Activated B cell treated with CpG ODN at 0.5 μM for 24 hours (primary cell): ENCODE data around the gene PLA2G3. TPM values are rescaled to one million over a fixed set of nuclear protein-coding genes. Genes with fewer than 3 reads are reported as not detected.

Source experiments
- ATAC-seq: fragments of 200-7000 bp; cut with Tn5 transposase; one replicate; pipeline ENCODE4 v1.10.0; 2021; ENCODE audit warnings: low read depth, mild to moderate bottlenecking, moderate library complexity
- CTCF ChIA-PET: fragments of 350-600 bp; sonication (Branson Sonifier 250); formaldehyde crosslinking; loops from one replicate; lab custom pipeline; 2021; ENCODE audit warnings: antibody characterized with exemption; lab: Charles Lee
- POLR2A ChIA-PET: fragments of 350-600 bp; sonication (Branson Sonifier 250); formaldehyde crosslinking; loops from one replicate; lab custom pipeline; 2021; ENCODE audit warnings: antibody characterized with exemption; lab: Charles Lee
- DNase-seq: peaks from one replicate; pipeline ENCODE4 v3.0.0; 2022
- H3K27ac Mint-ChIP-seq: one replicate; pipeline ENCODE4 v1.8.0; 2020; ENCODE audit warnings: mixed read lengths
- H3K27me3 Mint-ChIP-seq: one replicate; pipeline ENCODE4 v1.8.0; 2021; ENCODE audit warnings: mixed read lengths
- H3K36me3 Mint-ChIP-seq: one replicate; pipeline ENCODE4 v1.8.0; 2021; ENCODE audit warnings: low read depth, mixed read lengths
- H3K4me1 Mint-ChIP-seq: one replicate; pipeline ENCODE4 v1.8.0; 2021; ENCODE audit warnings: mixed read lengths
- H3K4me3 Mint-ChIP-seq: one replicate; pipeline ENCODE4 v1.8.0; 2020; ENCODE audit warnings: mild to moderate bottlenecking, mixed read lengths
- H3K9me3 Mint-ChIP-seq: one replicate; pipeline ENCODE4 v1.8.0; 2020; ENCODE audit warnings: mixed read lengths
- intact Hi-C: fragments of 100-400 bp; cut with micrococcal nuclease; formaldehyde crosslinking; loops from one replicate; pipeline ENCODE4 v1.15.1; 2024
- total RNA-seq: library from RNA; stranded (reverse); gene quantifications from 2 replicates; pipeline ENCODE4 v1.2.3, GENCODE V29; 2022
- TF ChIP-seq, protein P1 (sequence below): fragments of 200-600 bp; IDR thresholded peaks from one replicate; pipeline ENCODE4 v1.8.0; 2022; ENCODE audit warnings: antibody characterized with exemption, mild to moderate bottlenecking

Gene PLA2G3
- total RNA-seq, 1 donor from 2014 or later, result not detected

DNA sequence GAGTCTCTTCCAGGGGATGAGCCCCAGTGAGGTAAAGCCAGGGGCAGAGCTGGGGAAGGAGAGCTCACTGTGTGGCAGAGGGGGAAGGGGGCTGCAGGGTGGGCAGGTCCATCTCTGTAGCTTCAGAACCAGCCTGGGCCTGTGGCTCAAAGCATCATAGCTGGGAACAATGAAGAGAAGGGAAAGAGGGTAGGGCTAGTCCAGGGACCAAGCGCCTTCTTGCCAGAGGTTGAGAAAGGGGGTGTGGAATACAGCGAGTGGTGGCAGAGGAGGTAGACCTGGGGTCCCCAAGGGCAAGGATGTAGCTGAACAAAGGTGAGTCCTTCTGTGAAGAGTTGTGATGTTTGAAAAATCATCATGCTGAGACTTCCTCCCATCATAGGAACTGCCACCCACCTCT is 1.2 kb upstream of the PLA2G3 start:
- ATAC-seq, result no peak
- TF ChIP-seq, protein P1, sequence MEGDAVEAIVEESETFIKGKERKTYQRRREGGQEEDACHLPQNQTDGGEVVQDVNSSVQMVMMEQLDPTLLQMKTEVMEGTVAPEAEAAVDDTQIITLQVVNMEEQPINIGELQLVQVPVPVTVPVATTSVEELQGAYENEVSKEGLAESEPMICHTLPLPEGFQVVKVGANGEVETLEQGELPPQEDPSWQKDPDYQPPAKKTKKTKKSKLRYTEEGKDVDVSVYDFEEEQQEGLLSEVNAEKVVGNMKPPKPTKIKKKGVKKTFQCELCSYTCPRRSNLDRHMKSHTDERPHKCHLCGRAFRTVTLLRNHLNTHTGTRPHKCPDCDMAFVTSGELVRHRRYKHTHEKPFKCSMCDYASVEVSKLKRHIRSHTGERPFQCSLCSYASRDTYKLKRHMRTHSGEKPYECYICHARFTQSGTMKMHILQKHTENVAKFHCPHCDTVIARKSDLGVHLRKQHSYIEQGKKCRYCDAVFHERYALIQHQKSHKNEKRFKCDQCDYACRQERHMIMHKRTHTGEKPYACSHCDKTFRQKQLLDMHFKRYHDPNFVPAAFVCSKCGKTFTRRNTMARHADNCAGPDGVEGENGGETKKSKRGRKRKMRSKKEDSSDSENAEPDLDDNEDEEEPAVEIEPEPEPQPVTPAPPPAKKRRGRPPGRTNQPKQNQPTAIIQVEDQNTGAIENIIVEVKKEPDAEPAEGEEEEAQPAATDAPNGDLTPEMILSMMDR, result no peak
- intact Hi-C loops, result no loop called here
- peaks cover 11% of the 10 kb centered on the region for H3K27me3 Mint-ChIP-seq
- peaks cover 4% of the 10 kb centered on the region for H3K9me3 Mint-ChIP-seq
- ChIA-PET POLR2A (no interaction called here), CTCF (no interaction called here)
- no peaks in the 10 kb centered on the region for H3K4me1 Mint-ChIP-seq
- no peak for DNase-seq
- H3K27ac Mint-ChIP-seq, result no peak overlapping the region
- no peak overlapping the region for H3K4me3 Mint-ChIP-seq
- no peaks in the 10 kb centered on the region for H3K36me3 Mint-ChIP-seq

DNA sequence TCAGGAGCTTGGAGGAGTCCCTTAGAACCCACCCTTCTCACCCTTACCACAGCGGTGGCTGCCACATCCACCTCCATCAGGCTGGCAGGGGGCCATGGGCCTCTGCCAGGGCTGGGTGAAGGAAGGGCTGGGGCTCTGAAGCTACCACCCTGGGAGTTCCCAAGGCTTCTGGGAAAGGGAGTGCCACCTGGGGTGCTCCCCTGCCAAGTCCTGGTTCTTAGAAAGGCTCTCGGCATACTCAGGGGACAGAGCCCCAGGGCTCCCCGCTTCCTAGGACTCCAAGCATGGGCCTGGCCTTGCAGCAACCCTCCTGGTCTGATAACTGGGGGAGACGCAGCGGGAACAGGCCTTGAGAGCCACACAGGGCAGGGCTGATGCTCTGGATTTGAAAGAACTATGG is 438 bp upstream of the PLA2G3 start:
- CTCF ChIA-PET, result no interaction called here
- TF ChIP-seq, protein P1, result no peak
- Mint-ChIP-seq H3K4me1 (no peaks in the 10 kb centered on the region), H3K27ac (no peak overlapping the region), H3K4me3 (no peak overlapping the region), H3K27me3 (peaks cover 11% of the 10 kb centered on the region), H3K36me3 (no peaks in the 10 kb centered on the region), H3K9me3 (peaks cover 3% of the 10 kb centered on the region)
- DNase-seq, result no peak
- POLR2A ChIA-PET, result no interaction called here
- intact Hi-C loops, result no loop called here
- no peak for ATAC-seq

DNA sequence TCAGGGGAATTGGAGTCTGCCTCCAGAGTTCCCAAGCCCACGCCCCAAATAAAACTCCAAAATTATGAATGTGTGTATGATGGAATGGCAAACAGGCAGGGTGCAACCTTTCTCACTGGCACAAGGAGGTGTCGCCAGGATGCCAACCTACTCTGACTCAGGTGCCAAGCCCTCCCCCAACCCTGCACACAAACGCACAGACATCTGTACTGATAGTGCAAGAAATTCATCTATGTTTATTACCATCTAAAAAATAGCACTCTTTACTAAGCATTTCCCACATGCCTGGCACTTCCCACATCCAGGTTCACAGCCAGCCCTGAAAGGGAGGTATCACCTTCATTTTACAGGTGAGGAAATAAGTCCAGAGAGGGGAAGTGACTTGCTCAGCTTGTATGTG is 1.2 kb downstream of the PLA2G3 start:
- ChIA-PET POLR2A (no interaction called here), CTCF (interaction anchor here (0.6 kb wide), 1 partner anchor 26 kb away, joined by 4 read pairs; no protein-coding TSS in a partner anchor)
- Mint-ChIP-seq H3K27ac (no peak overlapping the region), H3K9me3 (no peaks in the 10 kb centered on the region), H3K27me3 (peaks cover 11% of the 10 kb centered on the region), H3K36me3 (no peaks in the 10 kb centered on the region), H3K4me1 (no peaks in the 10 kb centered on the region), H3K4me3 (no peak overlapping the region)
- no peak for ATAC-seq
- DNase-seq, result no peak
- intact Hi-C loops, result no loop called here
- TF ChIP-seq, protein P1, result no peak

DNA sequence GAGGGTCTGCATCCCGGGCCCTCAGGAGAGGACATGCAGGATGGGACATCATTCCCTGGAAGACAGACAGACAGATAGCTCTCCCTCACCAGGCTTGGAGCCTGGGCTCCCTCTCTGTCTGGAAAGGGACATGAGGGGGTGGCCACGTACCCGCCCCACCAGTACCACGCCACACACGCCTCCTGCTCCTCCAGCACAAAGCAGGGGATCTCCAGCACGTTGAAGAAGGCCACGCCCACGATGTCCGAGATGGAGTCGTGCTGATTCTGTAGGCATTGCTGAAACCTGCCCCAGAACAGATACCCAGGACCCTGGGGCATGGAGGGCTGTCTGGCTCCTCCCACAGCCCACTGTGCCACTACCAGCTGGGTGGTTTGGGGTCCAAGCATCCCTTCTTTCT is 2.2 kb downstream of the PLA2G3 start:
- no peak overlapping the region for H3K27ac Mint-ChIP-seq
- DNase-seq (no peak), ATAC-seq (no peak)
- H3K9me3 Mint-ChIP-seq, result no peaks in the 10 kb centered on the region
- ChIA-PET POLR2A (interaction anchor here (0.6 kb wide), 1 partner anchor 74 kb away, joined by 3 read pairs; no protein-coding TSS in a partner anchor), CTCF (no interaction called here)
- no peaks in the 10 kb centered on the region for H3K4me1 Mint-ChIP-seq
- intact Hi-C loops, result no loop called here
- TF ChIP-seq, protein P1, result no peak
- H3K4me3 Mint-ChIP-seq, result no peak overlapping the region
- no peaks in the 10 kb centered on the region for H3K36me3 Mint-ChIP-seq
- H3K27me3 Mint-ChIP-seq, result peaks cover 11% of the 10 kb centered on the region

DNA sequence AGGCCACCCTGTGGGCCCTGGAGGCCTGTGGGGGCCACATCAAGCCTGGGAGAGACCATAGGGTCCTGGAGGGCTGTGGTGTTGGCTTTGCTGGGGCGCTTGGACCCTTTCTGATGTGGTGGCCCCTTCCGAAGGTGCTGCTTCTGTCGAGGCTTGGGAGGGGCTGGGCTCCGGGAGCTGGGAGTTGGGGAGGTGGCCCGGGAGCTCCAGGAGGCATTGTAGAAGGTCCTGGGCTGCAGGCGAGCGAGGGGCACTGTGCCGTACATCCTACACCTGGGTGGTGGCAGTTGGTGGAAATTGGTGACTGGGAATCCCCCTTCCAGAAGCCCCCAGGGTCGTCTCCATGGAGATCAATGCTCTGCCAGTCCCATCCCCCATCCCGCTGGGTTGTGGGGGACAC is 2.6 kb downstream of the PLA2G3 start:
- TF ChIP-seq, protein P1, result no peak
- no peaks in the 10 kb centered on the region for H3K36me3 Mint-ChIP-seq
- POLR2A ChIA-PET, result interaction anchor here (0.6 kb wide), 1 partner anchor 73 kb away, joined by 3 read pairs; no protein-coding TSS in a partner anchor
- H3K4me3 Mint-ChIP-seq, result no peak overlapping the region
- no peak overlapping the region for H3K27ac Mint-ChIP-seq
- no peaks in the 10 kb centered on the region for H3K4me1 Mint-ChIP-seq
- H3K9me3 Mint-ChIP-seq, result no peaks in the 10 kb centered on the region
- DNase-seq (no peak), ATAC-seq (no peak)
- peaks cover 10% of the 10 kb centered on the region for H3K27me3 Mint-ChIP-seq
- intact Hi-C loops, result no loop called here
- CTCF ChIA-PET, result no interaction called here
